PC-3 (cell line): ENCODE results near the gene CEP131. TPM values are rescaled to one million over a fixed set of nuclear protein-coding genes. Genes with fewer than 3 reads are reported as not detected.
A peak's percentile ranks its signal among the peaks of the same experiment; 100 is the strongest.

ENCODE experiments used
- ATAC-seq: fragments of 200-7000 bp; cut with Tn5 transposase; 2 replicates; pipeline ENCODE4 v1.9.1; 2020; ENCODE audit warnings: mild to moderate bottlenecking, moderate library complexity
- BruUV-seq: library from RNA; stranded (reverse); fragments of 400-500 nt; replicated peaks from 2 replicates; lab custom pipeline; 2021; lab: Mats Ljungman, UMichigan
- CTCF ChIA-PET: fragments of 300-600 bp; sonication (Branson Sonifier 250); formaldehyde crosslinking; loops from one replicate; lab custom pipeline; 2022; ENCODE audit warnings: antibody characterized with exemption; lab: Charles Lee
- POLR2A ChIA-PET: fragments of 300-600 bp; sonication (Branson Sonifier 250); formaldehyde crosslinking; loops from one replicate; lab custom pipeline; 2022; ENCODE audit warnings: antibody characterized with exemption; ENCODE audit not compliant: unreplicated experiment; lab: Charles Lee
- DNase-seq: peaks from one replicate; pipeline ENCODE4 v3.0.0-alpha.2; 2015
- H2AFZ ChIP-seq: fragments of 300-600 bp; sonication (generic); 2 replicates; pipeline ENCODE4 v1.6.0; 2016; ENCODE audit warnings: antibody characterized with exemption, low read length
- H3F3A ChIP-seq: fragments of 300-600 bp; sonication (generic); one replicate; pipeline ENCODE4 v1.6.0; 2017; ENCODE audit warnings: antibody characterized with exemption, low read length, control low read depth, mild to moderate bottlenecking; ENCODE audit not compliant: unreplicated experiment
- H3K27ac ChIP-seq: fragments of 300-600 bp; sonication (generic); 2 replicates; pipeline ENCODE4 v1.5.1; 2016; ENCODE audit warnings: mild to moderate bottlenecking, low read length
- H3K27me3 ChIP-seq: fragments of 300-600 bp; sonication (generic); 2 replicates; pipeline ENCODE4 v1.6.1; 2016; ENCODE audit warnings: low read length, mixed read lengths
- H3K36me3 ChIP-seq: fragments of 300-600 bp; sonication (generic); 2 replicates; pipeline ENCODE4 v1.6.1; 2016; ENCODE audit warnings: low read depth, mixed run types, low read length, mixed read lengths
- H3K4me1 ChIP-seq: fragments of 300-600 bp; sonication (generic); 2 replicates; pipeline ENCODE4 v1.5.1; 2016; ENCODE audit warnings: low read length; ENCODE audit not compliant: insufficient read depth
- H3K4me2 ChIP-seq: fragments of 300-600 bp; sonication (generic); 2 replicates; pipeline ENCODE4 v1.6.0; 2016; ENCODE audit warnings: low read length
- H3K4me3 ChIP-seq: fragments of 300-600 bp; sonication (generic); 2 replicates; pipeline ENCODE4 v1.5.1; 2016; ENCODE audit warnings: mild to moderate bottlenecking, low read length, mixed read lengths
- H3K79me2 ChIP-seq: fragments of 300-600 bp; sonication (generic); 2 replicates; pipeline ENCODE4 v1.6.1; 2017; ENCODE audit warnings: low read length, mixed read lengths
- H3K9ac ChIP-seq: fragments of 300-600 bp; sonication (generic); 2 replicates; pipeline ENCODE4 v1.6.0; 2016; ENCODE audit warnings: mild to moderate bottlenecking, low read length
- H3K9me2 ChIP-seq: fragments of 300-600 bp; sonication (generic); replicated peaks from 2 replicates; pipeline ENCODE4 v1.6.1; 2016; ENCODE audit warnings: mixed run types, low read length, mixed read lengths
- H3K9me3 ChIP-seq: fragments of 300-600 bp; sonication (generic); 2 replicates; pipeline ENCODE4 v1.6.1; 2016; ENCODE audit warnings: low read length, mixed read lengths
- H4K20me1 ChIP-seq: fragments of 300-600 bp; sonication (generic); 2 replicates; pipeline ENCODE4 v1.6.1; 2016; ENCODE audit warnings: low read length, mixed read lengths
- EZH2 ChIP-seq: fragments of 300-600 bp; sonication (generic); IDR thresholded peaks from one replicate; pipeline ENCODE4 v1.6.1; 2017; ENCODE audit warnings: antibody characterized with exemption, mild to moderate bottlenecking, low read length; ENCODE audit not compliant: unreplicated experiment
- EZH2phosphoT487 ChIP-seq: fragments of 300-600 bp; sonication (generic); IDR thresholded peaks from 2 replicates; pipeline ENCODE4 v1.6.1; 2018; ENCODE audit warnings: mild to moderate bottlenecking, antibody characterized with exemption, low read length, borderline replicate concordance
- intact Hi-C: fragments of 100-400 bp; cut with micrococcal nuclease; formaldehyde crosslinking; loops from 2 replicates; pipeline ENCODE4 v1.9.0; 2023
- total RNA-seq: library from RNA; depleted of rRNA; stranded (reverse); fragments of >200 nt; gene quantifications from 2 replicates; pipeline ENCODE4 v1.2.3, GENCODE V29; 2014
- TF ChIP-seq, protein P1 (sequence below): fragments of 300-600 bp; sonication (generic); conservative IDR thresholded peaks from 2 replicates; pipeline ENCODE4 v1.5.1; 2017; ENCODE audit warnings: antibody characterized with exemption, low read depth, mild to moderate bottlenecking, low read length

CEP131 gene
- total RNA-seq, 1 experiment from 2014 or later: 32.1 TPM

DNA sequence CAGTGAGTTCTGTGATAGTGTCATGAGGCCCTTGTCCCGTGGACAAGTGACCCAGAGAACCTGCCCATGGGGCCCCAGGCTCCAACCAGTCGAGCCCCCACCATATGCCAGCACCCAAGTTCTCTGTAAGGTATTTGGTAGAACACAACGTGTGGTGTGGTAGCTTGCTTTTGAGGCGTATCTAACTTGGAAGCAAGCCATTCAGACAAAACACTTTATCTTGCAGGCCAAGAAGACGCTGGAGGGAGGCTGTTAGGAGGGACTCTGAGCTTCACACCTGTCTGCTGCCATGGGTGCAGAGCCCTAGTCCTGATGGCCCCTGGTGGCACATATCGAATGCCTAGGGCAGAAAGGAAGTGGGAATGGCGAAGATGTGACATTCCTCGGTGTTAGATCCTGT, 18.0 kb upstream of the CEP131 start:
- intact Hi-C loops: loop anchor here (1.0 kb wide), 1 partner anchor 98 kb away; no protein-coding TSS in a partner anchor
- TF ChIP-seq, protein P1, sequence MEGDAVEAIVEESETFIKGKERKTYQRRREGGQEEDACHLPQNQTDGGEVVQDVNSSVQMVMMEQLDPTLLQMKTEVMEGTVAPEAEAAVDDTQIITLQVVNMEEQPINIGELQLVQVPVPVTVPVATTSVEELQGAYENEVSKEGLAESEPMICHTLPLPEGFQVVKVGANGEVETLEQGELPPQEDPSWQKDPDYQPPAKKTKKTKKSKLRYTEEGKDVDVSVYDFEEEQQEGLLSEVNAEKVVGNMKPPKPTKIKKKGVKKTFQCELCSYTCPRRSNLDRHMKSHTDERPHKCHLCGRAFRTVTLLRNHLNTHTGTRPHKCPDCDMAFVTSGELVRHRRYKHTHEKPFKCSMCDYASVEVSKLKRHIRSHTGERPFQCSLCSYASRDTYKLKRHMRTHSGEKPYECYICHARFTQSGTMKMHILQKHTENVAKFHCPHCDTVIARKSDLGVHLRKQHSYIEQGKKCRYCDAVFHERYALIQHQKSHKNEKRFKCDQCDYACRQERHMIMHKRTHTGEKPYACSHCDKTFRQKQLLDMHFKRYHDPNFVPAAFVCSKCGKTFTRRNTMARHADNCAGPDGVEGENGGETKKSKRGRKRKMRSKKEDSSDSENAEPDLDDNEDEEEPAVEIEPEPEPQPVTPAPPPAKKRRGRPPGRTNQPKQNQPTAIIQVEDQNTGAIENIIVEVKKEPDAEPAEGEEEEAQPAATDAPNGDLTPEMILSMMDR: no peak
- TF ChIP-seq EZH2 (no peak), EZH2phosphoT487 (no peak)

DNA sequence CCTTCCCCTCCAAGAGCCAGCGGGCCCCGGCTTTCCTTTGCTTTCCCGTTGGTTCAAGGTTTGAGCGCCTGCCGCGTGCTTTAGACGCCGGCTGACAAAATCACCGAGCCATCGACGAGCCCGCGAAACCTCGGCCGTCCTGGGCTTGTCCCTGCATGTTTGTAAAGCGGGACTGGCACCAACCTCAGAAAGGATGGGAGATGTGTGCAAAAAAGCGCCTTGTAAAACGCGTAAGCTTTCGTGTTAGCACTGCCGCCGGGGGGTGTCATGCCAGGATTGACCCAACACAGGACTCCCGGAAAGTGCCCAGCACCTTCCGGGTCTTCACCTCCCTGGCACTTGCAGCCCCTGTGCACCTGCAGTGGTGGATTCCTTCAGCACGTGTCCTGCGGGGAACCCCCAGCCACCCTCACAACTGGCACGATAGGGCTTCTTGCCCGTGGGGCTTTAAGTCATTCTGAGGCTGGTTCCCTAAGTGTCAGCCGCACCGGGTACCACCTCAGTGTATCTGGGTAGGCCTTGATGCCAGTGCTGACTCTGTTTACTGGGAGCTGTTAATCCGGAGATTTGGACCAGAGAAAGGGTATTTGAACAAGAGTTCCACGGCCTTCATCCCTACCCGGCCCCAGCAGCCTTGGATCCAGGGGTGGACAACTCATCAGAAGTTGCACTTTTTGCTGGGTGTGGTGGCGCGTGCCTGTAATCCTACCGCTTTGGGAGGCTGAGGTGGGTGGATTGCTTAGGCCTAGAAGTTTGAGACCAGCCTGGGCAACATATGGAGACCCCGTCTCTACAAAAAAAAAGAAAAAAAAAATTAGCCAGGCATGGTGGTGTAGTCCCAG, 17.2 kb upstream of the CEP131 start:
- Histone ChIP-seq H3K9me3 (no peaks in the 10 kb centered on the region), H3K9ac (peak overlapping the region; percentile 89), H2AFZ (peak overlapping the region; percentile 25; the same call in 1 of the 2 replicates), H3K36me3 (no peaks in the 10 kb centered on the region; the same call in 1 of the 2 replicates), H3K4me3 (peak overlapping the region; percentile 77), H3K4me2 (peak overlapping the region; percentile 97), H3K9me2 (no peaks in the 10 kb centered on the region), H3K27ac (peak overlapping the region; percentile 19), H3K27me3 (no peaks in the 10 kb centered on the region), H4K20me1 (no peaks in the 10 kb centered on the region), H3K4me1 (peaks cover 18% of the 10 kb centered on the region; the same call in 1 of the 2 replicates), H3K79me2 (peaks cover 45% of the 10 kb centered on the region), H3F3A (no peaks in the 10 kb centered on the region)
- intact Hi-C loops: no loop called here
- ChIA-PET POLR2A (interaction anchor here (1.0 kb wide), 1 partner anchor 17 kb away, joined by 3 read pairs; no protein-coding TSS in a partner anchor), CTCF (interaction anchor here (0.6 to 1.0 kb wide), 2 partner anchors 63 to 245 kb away, joined by 3 read pairs; no protein-coding TSS in a partner anchor)
- TSS peak; percentile 50 for BruUV-seq
- TF ChIP-seq, protein P1: no peak
- TF ChIP-seq EZH2phosphoT487 (no peak), EZH2 (no peak)
- DNase-seq (peak; percentile 22), ATAC-seq (0 out of 2 replicates have a peak, but pooled peaks have one; percentile 1)

More for the DNA sequence above, 18.0 kb upstream of the CEP131 start:
- H3K9me2 ChIP-seq: no peaks in the 10 kb centered on the region
- H3K79me2 ChIP-seq: peaks cover 45% of the 10 kb centered on the region
- BruUV-seq: no TSS peak
- H3F3A ChIP-seq: no peaks in the 10 kb centered on the region
- ChIA-PET POLR2A (no interaction called here), CTCF (interaction anchor here (0.6 kb wide), 1 partner anchor 64 kb away, joined by 3 read pairs; no protein-coding TSS in a partner anchor)
- H3K27ac ChIP-seq: no peak overlapping the region
- no peak overlapping the region for H3K9ac ChIP-seq
- no peaks in the 10 kb centered on the region for H3K9me3 ChIP-seq
- H3K4me3 ChIP-seq: peak overlapping the region; percentile 77; the same call in 1 of the 2 replicates
- DNase-seq (no peak), ATAC-seq (no peak)
- peaks cover 18% of the 10 kb centered on the region; the same call in 1 of the 2 replicates for H3K4me1 ChIP-seq
- peak overlapping the region; percentile 97 for H3K4me2 ChIP-seq
- no peaks in the 10 kb centered on the region for H4K20me1 ChIP-seq
- H3K36me3 ChIP-seq: no peaks in the 10 kb centered on the region; the same call in 1 of the 2 replicates
- no peak overlapping the region for H2AFZ ChIP-seq
- no peaks in the 10 kb centered on the region for H3K27me3 ChIP-seq
